ENCODE results near the gene ANO1. TPM values are rescaled to one million over a fixed set of nuclear protein-coding genes. Genes with fewer than 3 reads are reported as not detected.

Gene ANO1
- total and polyA plus RNA-seq, 2 of the 8 experiments (the other 6 are each of a cell fraction or from before 2014, with no cell fraction given): 4.7 to 5.0 TPM

GRCh38 chr11:70183032-70183431 lies 104.9 kb downstream of the ANO1 start:
- no peaks in the 10 kb centered on the region for H3K79me1 ChIP-seq (ENCODE audit: low read depth, low read length)
- no peak overlapping the region for H2BK12ac ChIP-seq (ENCODE audit: low read depth, low read length)
- H4K8ac ChIP-seq (ENCODE audit: extremely low read depth, insufficient read depth, low read length): no peak overlapping the region
- H3K18ac ChIP-seq (ENCODE audit: extremely low read depth, low read length): no peak overlapping the region
- peak; percentile 17; the same call in 1 of the 2 replicates for TF ChIP-seq KDM1A (IDR thresholded peaks at IDR 0.05; ENCODE audit: borderline replicate concordance, low read length)
- TF ChIP-seq GABPA (IDR thresholded peaks at IDR 0.05; ENCODE audit: borderline replicate concordance, insufficient read depth, low read length): no peak
- H3K36me3 ChIP-seq (ENCODE audit: control insufficient read depth in 2 of 4, insufficient read depth in 4 of 4, low read length in 3 of 4): no peaks in the 10 kb centered on the region
- H3K9ac ChIP-seq (replicated peaks in 1 of 4; ENCODE audit: extremely low read depth in 1 of 4, low read depth in 3 of 4, low read length in 3 of 4): no peak overlapping the region
- H3K27me3 ChIP-seq (replicated peaks in 1 of 4; ENCODE audit: control insufficient read depth in 3 of 4, extremely low read depth in 1 of 4, insufficient read depth in 3 of 4, low read length in 3 of 4): no peaks in the 10 kb centered on the region
- H2BK120ac ChIP-seq (replicated peaks; ENCODE audit: low read depth, low read length): no peak overlapping the region
- H4K20me1 ChIP-seq (replicated peaks in 1 of 2; ENCODE audit: control insufficient read depth in 1 of 2, insufficient read depth in 2 of 2, low read length in 2 of 2): no peaks in the 10 kb centered on the region
- H3K4me3 ChIP-seq (ENCODE audit: extremely low read depth in 1 of 4, insufficient read depth in 2 of 4, low read depth in 3 of 4, low read length in 4 of 4): no peak overlapping the region
- FAIRE-seq: no peak
- DNase-seq (ENCODE audit: low read depth in 1 of 2, low spot score in 2 of 2): no peak
- no peak overlapping the region for H2AFZ ChIP-seq (ENCODE audit: low read length)
- H3K79me2 ChIP-seq (ENCODE audit: control insufficient read depth in 1 of 2, insufficient read depth in 2 of 2, low read length in 2 of 2): no peaks in the 10 kb centered on the region
- no peak overlapping the region for H3K4ac ChIP-seq (replicated peaks; ENCODE audit: insufficient read length, low read depth, low read length)
- H4K91ac ChIP-seq (replicated peaks; ENCODE audit: insufficient read length, low read length): no peak overlapping the region
- no peaks in the 10 kb centered on the region for H3K23me2 ChIP-seq (ENCODE audit: low read depth, low read length)
- no peaks in the 10 kb centered on the region for H3K9me3 ChIP-seq (ENCODE audit: insufficient read depth in 2 of 2, low read depth in 1 of 2, low read length in 1 of 2)
- POLR2A ChIA-PET (ENCODE audit: partially characterized antibody): no interaction called here
- H2BK5ac ChIP-seq (ENCODE audit: low read depth, low read length): no peak overlapping the region
- H2AK5ac ChIP-seq (ENCODE audit: low read depth, low read length): no peak overlapping the region
- CTCF ChIA-PET (ENCODE audit: partially characterized antibody): interaction anchor here (0.6 to 6.8 kb wide), 13 partner anchors 14 to 413 kb away, joined by 3 to 51 read pairs (median 4); no protein-coding TSS in a partner anchor
- no peak overlapping the region for H2BK15ac ChIP-seq (ENCODE audit: low read length)
- H3K14ac ChIP-seq (ENCODE audit: insufficient read length): no peak overlapping the region
- H3K4me1 ChIP-seq (replicated peaks in 1 of 4; ENCODE audit: control insufficient read depth in 3 of 4, insufficient read depth in 4 of 4, low read length in 3 of 4): no peaks in the 10 kb centered on the region
- WGBS, 2 experiments (ENCODE audit: extremely low coverage in 1 of 2, insufficient coverage in 1 of 2, insufficient read length in 1 of 2, insufficient replicate concordance in 2 of 2, low coverage in 1 of 2, low lambda C conversion rate in 2 of 2, missing lambda C conversion rate in 1 of 2): 100% methylated on average over 1 of the region's 1 CpG; no CpG with 5 or more reads in 1 of the 2 experiments
- no peak overlapping the region for H4K5ac ChIP-seq (ENCODE audit: insufficient read length, low read depth, low read length)
- H2BK20ac ChIP-seq (ENCODE audit: low read length): no peak overlapping the region
- H3K23ac ChIP-seq (ENCODE audit: insufficient read length): no peak overlapping the region
- H3K56ac ChIP-seq (replicated peaks; ENCODE audit: insufficient read length, low read depth, low read length): no peak overlapping the region
- H3K4me2 ChIP-seq (ENCODE audit: insufficient read depth in 1 of 2, low read depth in 2 of 2, low read length in 2 of 2): no peak overlapping the region
- no peak overlapping the region for H3K27ac ChIP-seq (ENCODE audit: low read depth, low read length)
